ENCODE measurements around the gene HES4. TPM values are rescaled to one million over a fixed set of nuclear protein-coding genes. Genes with fewer than 3 reads are reported as not detected.

The HES4 gene
- total and polyA plus RNA-seq, 11 donors: 25.7 to 98.1 (median 37.3) TPM

DNA sequence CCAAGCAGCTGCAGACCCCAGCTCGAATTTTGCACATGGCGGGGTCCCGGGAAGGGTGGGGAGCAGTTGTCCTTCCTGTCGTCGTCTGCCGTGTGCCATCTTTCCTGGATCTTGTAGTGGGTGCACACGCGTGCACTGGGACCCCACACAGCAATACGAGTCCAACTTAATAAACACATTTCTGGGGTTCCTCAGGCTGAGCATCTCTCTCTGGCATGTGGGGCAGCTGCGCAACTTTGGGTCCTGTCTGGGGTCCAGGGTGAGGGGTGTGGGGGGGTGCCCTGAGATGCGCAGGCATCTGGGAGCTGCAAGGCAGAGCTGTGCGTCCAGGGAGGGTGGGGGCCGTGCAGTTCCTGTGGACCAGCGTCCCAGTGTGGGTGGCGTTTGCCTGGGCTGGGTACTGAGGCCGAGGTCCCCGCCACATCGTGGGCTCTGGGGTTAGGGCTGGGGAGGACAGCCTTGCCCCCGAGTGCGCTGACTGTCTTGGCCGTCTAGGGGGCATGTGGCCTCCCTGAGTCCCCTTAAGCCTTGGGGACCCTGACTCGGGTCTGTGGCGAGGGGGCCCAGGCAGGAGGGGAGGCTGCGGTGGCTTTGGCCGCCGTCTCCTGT lies 34.3 kb downstream of the HES4 start:
- H3K27ac ChIP-seq: no peak overlapping the region
- DNase-seq (peak in 2 of 5 donors; percentile 23 to 49), ATAC-seq (no peak)
- H3K4me3 ChIP-seq: peak overlapping the region in 2 of 12 donors; percentile 60 to 70
- no peaks in the 10 kb centered on the region for H3K9me3 ChIP-seq
- peaks cover 0 to 23% (median 13%) of the 10 kb centered on the region in 9 donors for H3K27me3 ChIP-seq
- H3K4me1 ChIP-seq: peaks cover 4 to 29% (median 12%) of the 10 kb centered on the region in 12 donors
- WGBS, 4 donors: 80 to 86% (median 82%) methylated on average over 18 to 26 of the region's 26 CpGs
- TF ChIP-seq POLR2A (IDR thresholded peaks at IDR 0.05): no peak
- TF ChIP-seq, protein P1, sequence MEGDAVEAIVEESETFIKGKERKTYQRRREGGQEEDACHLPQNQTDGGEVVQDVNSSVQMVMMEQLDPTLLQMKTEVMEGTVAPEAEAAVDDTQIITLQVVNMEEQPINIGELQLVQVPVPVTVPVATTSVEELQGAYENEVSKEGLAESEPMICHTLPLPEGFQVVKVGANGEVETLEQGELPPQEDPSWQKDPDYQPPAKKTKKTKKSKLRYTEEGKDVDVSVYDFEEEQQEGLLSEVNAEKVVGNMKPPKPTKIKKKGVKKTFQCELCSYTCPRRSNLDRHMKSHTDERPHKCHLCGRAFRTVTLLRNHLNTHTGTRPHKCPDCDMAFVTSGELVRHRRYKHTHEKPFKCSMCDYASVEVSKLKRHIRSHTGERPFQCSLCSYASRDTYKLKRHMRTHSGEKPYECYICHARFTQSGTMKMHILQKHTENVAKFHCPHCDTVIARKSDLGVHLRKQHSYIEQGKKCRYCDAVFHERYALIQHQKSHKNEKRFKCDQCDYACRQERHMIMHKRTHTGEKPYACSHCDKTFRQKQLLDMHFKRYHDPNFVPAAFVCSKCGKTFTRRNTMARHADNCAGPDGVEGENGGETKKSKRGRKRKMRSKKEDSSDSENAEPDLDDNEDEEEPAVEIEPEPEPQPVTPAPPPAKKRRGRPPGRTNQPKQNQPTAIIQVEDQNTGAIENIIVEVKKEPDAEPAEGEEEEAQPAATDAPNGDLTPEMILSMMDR (IDR thresholded peaks at IDR 0.05): no peak
- peaks cover 0 to 12% (median 0%) of the 10 kb centered on the region in 9 donors for H3K36me3 ChIP-seq
- intact Hi-C loops (cut with DNase I): loop anchor here in 1 of 10 donors (10.0 kb wide), 1 partner anchor 61 kb away; no protein-coding TSS in a partner anchor

DNA sequence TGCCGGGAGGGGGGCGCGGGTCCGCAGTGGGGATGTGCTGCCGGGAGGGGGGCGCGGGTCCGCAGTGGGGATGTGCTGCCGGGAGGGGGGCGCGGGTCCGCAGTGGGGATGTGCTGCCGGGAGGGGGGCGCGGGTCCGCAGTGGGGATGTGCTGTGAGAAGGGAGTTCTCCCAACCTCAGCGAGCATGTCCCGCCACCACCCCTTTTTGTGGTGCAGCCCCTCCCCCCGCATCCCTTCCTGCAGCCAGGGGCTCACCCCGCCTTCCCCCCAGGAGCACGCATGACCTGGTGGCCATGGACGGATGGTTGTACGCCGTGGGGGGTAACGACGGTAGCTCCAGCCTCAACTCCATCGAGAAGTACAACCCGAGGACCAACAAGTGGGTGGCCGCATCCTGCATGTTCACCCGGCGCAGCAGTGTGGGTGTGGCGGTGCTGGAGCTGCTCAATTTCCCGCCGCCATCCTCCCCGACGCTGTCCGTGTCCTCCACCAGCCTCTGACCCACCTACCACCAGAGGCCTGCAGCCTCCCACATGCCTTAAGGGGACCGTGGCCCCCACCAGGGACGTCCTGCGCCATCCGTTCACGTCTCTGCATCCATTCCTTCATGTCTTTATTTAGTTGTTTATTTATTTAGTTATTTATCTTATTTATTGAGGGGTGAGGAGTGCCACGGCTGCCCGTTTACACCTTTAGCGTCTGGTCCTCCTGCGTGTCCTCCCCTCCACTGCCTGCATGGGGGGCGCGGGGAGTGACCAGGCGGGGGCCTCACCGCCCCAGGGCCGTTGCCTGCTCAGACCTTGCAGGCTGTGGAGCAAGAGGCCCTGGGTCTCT lies 35.0 kb downstream of the HES4 start:
- Histone ChIP-seq H3K27me3 (peaks cover 0 to 16% (median 7%) of the 10 kb centered on the region in 9 donors), H3K36me3 (peaks cover 0 to 12% (median 0%) of the 10 kb centered on the region in 9 donors), H3K27ac (no peak overlapping the region), H3K4me3 (no peak overlapping the region), H3K9me3 (no peaks in the 10 kb centered on the region), H3K4me1 (peaks cover 4 to 29% (median 13%) of the 10 kb centered on the region in 12 donors)
- DNase-seq: peak in 1 of 5 donors; percentile 56
- intact Hi-C loops (cut with DNase I): loop anchor here in 1 of 10 donors (10.0 kb wide), 1 partner anchor 60 kb away; no protein-coding TSS in a partner anchor
- no peak for TF ChIP-seq POLR2A (IDR thresholded peaks at IDR 0.05)
- TF ChIP-seq, protein P1 (IDR thresholded peaks at IDR 0.05): no peak
- WGBS, 4 donors: 91 to 95% (median 93%) methylated on average over 36 to 40 of the region's 51 CpGs
- ATAC-seq: no peak

DNA sequence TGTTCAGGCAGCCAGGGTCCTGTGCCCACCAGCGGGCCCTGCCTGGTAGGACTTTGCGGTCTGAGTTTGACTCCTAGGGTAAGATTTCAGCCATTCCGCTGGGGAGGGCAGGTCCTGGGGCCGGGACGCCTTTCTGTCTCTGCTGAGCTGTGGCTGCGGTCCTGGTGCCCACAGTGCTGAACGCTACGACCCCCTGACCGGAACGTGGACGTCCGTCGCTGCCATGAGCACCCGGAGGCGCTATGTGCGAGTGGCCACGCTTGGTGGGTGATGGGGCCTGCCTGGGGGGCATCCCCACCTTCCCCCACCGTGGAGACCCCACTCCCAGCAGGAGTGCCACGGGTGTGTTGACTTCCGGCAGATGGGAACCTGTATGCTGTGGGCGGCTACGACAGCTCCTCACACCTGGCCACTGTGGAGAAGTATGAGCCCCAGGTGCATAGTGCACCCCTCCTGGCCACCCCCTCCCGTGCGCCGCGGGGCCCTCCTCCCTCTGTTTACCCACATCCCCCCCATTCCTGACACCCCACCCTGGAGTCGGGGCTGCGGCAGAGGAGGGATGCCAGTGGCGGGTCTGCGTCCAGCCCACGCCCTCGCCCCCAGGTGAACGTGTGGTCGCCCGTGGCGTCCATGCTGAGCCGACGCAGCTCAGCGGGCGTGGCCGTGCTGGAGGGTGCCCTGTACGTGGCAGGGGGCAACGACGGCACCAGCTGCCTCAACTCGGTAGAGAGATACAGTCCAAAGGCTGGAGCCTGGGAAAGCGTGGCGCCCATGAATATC lies 36.0 kb downstream of the HES4 start:
- peaks cover 0 to 14% (median 7%) of the 10 kb centered on the region in 9 donors for H3K27me3 ChIP-seq
- peaks cover 0 to 12% (median 0%) of the 10 kb centered on the region in 9 donors for H3K36me3 ChIP-seq
- H3K4me3 ChIP-seq: no peak overlapping the region
- no peak overlapping the region for H3K27ac ChIP-seq
- peak in 1 of 5 donors; percentile 62 for DNase-seq
- H3K9me3 ChIP-seq: no peaks in the 10 kb centered on the region
- intact Hi-C loops (cut with DNase I): loop anchor here in 1 of 10 donors (10.0 kb wide), 1 partner anchor 59 kb away; no protein-coding TSS in a partner anchor
- ATAC-seq: no peak
- no peak for TF ChIP-seq POLR2A (IDR thresholded peaks at IDR 0.05)
- TF ChIP-seq, protein P1 (IDR thresholded peaks at IDR 0.05): no peak
- peaks cover 4 to 34% (median 17%) of the 10 kb centered on the region in 12 donors for H3K4me1 ChIP-seq
- 93 to 96% (median 94%) methylated on average over 22 to 47 of the region's 47 CpGs for WGBS, 4 donors
